Inflammatory macrophage treated with lipopolysaccharide for 1 hour (primary cell): ENCODE results near the gene CAMSAP3.
A peak's percentile ranks its signal among the peaks of the same experiment; 100 is the strongest.

ENCODE experiments used
- DNase-seq, 2 donors: peaks; one replicate each; pipeline ENCODE4 v3.0.0-alpha.2; 2020 to 2022

CAMSAP3 gene

GRCh38 chr19:7612282-7613274 is 16.9 kb downstream of the CAMSAP3 start:
- DNase-seq = no peak

GRCh38 chr19:7614859-7615741 is 19.4 kb downstream of the CAMSAP3 start:
- no peak for DNase-seq

DNA sequence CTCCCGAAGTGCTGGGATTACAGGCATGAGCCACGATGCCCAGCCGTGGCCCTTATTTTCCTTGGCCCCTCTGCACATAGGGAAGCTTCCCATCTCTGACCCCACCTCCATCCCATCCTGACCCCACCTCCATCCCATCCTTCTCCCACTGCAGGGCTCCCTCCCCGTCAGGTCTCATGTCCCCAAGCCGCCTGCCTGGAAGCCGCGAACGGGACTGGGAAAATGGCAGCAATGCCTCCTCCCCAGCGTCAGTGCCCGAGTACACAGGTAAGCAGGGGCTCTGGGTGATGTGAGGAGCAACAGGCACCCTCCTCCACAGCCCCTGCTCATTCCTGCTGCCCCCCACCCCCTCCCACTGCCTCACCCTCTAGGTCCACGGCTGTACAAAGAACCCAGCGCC is 21.5 kb downstream of the CAMSAP3 start:
- DNase-seq = no peak

DNA sequence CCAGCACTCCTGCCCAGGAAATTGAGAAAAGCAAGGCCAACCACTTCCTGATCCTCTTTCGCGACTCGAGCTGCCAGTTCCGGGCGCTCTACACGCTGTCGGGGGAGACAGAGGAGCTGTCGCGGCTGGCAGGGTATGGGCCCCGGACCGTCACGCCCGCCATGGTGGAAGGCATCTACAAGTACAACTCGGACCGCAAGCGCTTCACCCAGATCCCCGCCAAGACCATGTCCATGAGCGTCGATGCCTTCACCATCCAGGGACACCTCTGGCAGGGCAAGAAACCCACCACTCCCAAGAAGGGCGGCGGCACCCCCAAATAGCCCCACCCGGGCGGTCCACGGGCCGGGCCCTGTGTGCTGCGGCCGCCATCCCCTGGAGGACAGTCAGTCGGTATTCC is 22.1 kb downstream of the CAMSAP3 start:
- no peak for DNase-seq

- no peak for DNase-seq
Observed at GRCh38 chr19:7618348-7618747, 22.7 kb downstream of the CAMSAP3 start.

GRCh38 chr19:7618771-7619510 is 23.3 kb downstream of the CAMSAP3 start:
- no peak for DNase-seq

GRCh38 chr19:7619671-7620441 is 24.2 kb downstream of the CAMSAP3 start:
- no peak for DNase-seq

- no peak for DNase-seq
Observed at GRCh38 chr19:7620442-7621412, 25.1 kb downstream of the CAMSAP3 start.

- no peak for DNase-seq
Observed at GRCh38 chr19:7622933-7623685, 27.4 kb downstream of the CAMSAP3 start.

GRCh38 chr19:7623725-7624603 is 28.3 kb downstream of the CAMSAP3 start:
- no peak for DNase-seq

DNA sequence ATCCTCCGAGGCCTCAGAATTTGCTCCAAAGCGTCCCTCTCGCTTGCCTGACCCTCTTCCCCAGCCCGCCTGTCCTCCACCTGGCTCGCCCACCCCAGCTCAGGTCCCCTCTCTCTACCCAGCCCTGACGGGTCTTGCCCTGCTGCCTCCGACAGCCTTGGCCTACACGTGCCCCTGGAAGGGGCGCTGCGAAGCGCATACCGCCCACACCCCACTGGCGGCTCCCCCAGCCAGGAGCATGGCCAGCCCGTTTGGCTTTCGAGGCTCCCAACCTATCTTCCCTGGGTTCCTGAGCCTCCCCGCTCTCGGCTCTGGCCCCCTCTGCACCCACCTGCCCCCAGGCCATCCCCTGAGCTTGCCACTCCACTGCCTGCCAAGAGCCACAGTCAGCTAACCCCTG is 29.1 kb downstream of the CAMSAP3 start:
- DNase-seq = no peak

- no peak for DNase-seq
Observed at GRCh38 chr19:7625763-7626372, 30.2 kb downstream of the CAMSAP3 start.

DNA sequence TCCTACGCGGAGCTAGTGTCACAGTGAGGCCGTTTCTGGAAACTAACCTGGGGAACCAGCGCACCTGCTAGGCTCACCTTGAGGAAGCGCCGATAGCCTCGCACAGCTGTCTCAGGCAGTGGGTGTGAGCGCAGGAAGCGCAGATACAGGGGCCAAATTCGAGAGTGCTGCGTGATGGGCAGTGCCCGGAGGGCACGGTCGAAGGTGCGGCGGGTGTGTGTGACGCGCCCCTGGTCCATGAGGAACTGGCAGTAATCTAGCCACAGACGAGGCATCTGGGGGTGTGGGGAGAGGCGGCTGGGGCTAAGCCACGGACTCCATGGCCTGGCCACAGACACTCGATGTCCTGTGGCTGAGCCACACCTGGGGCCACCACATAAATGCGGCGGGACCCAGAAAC is 31.5 kb downstream of the CAMSAP3 start:
- DNase-seq = no peak

- no peak for DNase-seq
Observed at GRCh38 chr19:7628589-7629311, 33.1 kb downstream of the CAMSAP3 start.

DNA sequence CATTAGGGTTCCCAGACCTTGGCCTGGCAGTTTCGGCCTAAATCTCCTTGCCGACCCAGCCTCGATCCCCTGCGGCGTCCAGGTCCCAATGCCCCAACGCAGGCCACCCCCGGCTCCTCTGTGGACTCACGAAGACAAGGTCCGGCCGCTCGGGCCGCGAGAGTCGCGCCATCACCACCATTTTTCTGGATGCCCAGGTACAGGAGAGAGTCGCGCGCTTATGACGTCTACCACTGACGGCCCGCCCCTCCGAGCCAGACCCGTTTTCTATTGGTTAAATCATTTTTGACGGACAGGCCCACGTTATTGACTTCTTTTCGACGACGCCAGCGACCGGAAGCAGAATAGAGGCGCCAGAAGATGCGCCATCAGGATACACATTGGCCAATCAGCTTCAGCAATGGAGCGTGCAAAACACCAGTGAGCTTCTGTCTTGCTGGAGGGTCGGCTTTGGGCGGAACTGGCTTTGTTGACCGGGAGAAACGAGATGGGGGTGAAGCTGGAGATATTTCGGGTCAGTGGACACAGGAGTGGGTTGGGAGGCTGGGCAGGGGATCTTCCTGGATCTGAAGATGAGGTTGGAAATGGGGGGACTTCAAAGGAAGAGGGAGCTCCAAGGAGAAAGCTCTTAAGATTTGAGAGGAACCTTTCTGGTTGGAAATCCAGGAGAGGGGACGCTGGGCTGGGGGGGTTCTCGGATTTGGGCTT is 33.8 kb downstream of the CAMSAP3 start, which contains the start of the genes PET100 and XAB2:
Gene PET100 (plus strand): TSS at position 447 of the 708 bp plus-strand sequence. CDS start 41 bp downstream, at position 488.
Gene XAB2 (minus strand): TSS at position 199 of the 708 bp plus-strand sequence. CDS start 18 bp downstream, at position 181.
- DNase-seq = peak; percentile 98 to 99

GRCh38 chr19:7631577-7631976 is 35.9 kb downstream of the CAMSAP3 start:
- DNase-seq = no peak
